SK-N-SH treated with all-trans-retinoic acid at 6 μM for 48 hours (cell line): Measurements from ENCODE around the gene TMTC2.

Experiments
- ATAC-seq: fragments of 200-7000 bp; cut with Tn5 transposase; 3 replicates; pipeline ENCODE4 v1.9.1; 2020; ENCODE audit warnings: mild to moderate bottlenecking, moderate library complexity
- ARNTL ChIP-seq: fragments of 450-650 bp; formaldehyde crosslinking; IDR thresholded peaks from 2 replicates; pipeline ENCODE4 v1.5.0; 2020; ENCODE audit warnings: low read depth, mild to moderate bottlenecking, moderate library complexity, borderline replicate concordance
- BACH2 ChIP-seq: fragments of 250-450 bp; sonication (Bioruptor Pico); IDR thresholded peaks from 2 replicates; pipeline ENCODE4 v1.9.0; 2021; ENCODE audit warnings: mild to moderate bottlenecking, borderline replicate concordance
- CSDC2 ChIP-seq: fragments of 250-450 bp; sonication (Bioruptor Pico); IDR thresholded peaks from 2 replicates; pipeline ENCODE4 v1.5.0; 2020; ENCODE audit warnings: mild to moderate bottlenecking, moderate library complexity
- ESRRG ChIP-seq: fragments of 250-450 bp; sonication (Bioruptor Pico); IDR thresholded peaks from 2 replicates; pipeline ENCODE4 v1.6.1; 2021; ENCODE audit warnings: mild to moderate bottlenecking
- GLIS3 ChIP-seq: fragments of 250-450 bp; sonication (Bioruptor Pico); IDR thresholded peaks from 2 replicates; pipeline ENCODE4 v1.5.0; 2020; ENCODE audit warnings: mild to moderate bottlenecking, moderate library complexity
- ISL1 ChIP-seq: fragments of 250-450 bp; sonication (Bioruptor Pico); IDR thresholded peaks from 2 replicates; pipeline ENCODE4 v2.1.2; 2022; ENCODE audit warnings: mild to moderate bottlenecking, moderate library complexity
- OSR1 ChIP-seq: fragments of 250-450 bp; sonication (Bioruptor Pico); IDR thresholded peaks from 2 replicates; pipeline ENCODE4 v1.8.0; 2022; ENCODE audit warnings: moderate library complexity, mild to moderate bottlenecking, inconsistent platforms
- PPARA ChIP-seq: fragments of 250-450 bp; sonication (Bioruptor Pico); IDR thresholded peaks from 2 replicates; pipeline ENCODE4 v1.5.0; 2020; ENCODE audit warnings: mild to moderate bottlenecking, borderline replicate concordance
- RARB ChIP-seq: fragments of 250-450 bp; sonication (Bioruptor Pico); IDR thresholded peaks from 2 replicates; pipeline ENCODE4 v1.8.0; 2021; ENCODE audit warnings: mild to moderate bottlenecking, moderate library complexity
- SNAI2 ChIP-seq: fragments of 250-450 bp; sonication (Bioruptor Pico); IDR thresholded peaks from 2 replicates; pipeline ENCODE4 v1.5.0; 2020; ENCODE audit warnings: mild to moderate bottlenecking, moderate library complexity
- TCF4 ChIP-seq: fragments of 250-450 bp; sonication (Bioruptor Pico); IDR thresholded peaks from 2 replicates; pipeline ENCODE4 v1.8.0; 2021; ENCODE audit warnings: mild to moderate bottlenecking, moderate library complexity, borderline replicate concordance
- ZC3H10 ChIP-seq: fragments of 250-450 bp; sonication (Bioruptor Pico); IDR thresholded peaks from 2 replicates; pipeline ENCODE4 v1.5.1; 2021; ENCODE audit warnings: mild to moderate bottlenecking, moderate library complexity
- ZFP3 ChIP-seq: fragments of 250-450 bp; sonication (Bioruptor Pico); IDR thresholded peaks from 2 replicates; pipeline ENCODE4 v1.5.0; 2020; ENCODE audit warnings: mild to moderate bottlenecking, moderate library complexity
- ZFP30 ChIP-seq: fragments of 450-650 bp; formaldehyde crosslinking; IDR thresholded peaks from 2 replicates; pipeline ENCODE4 v1.5.0; 2022; ENCODE audit warnings: mild to moderate bottlenecking, moderate library complexity
- ZNF565 ChIP-seq: fragments of 450-650 bp; formaldehyde crosslinking; conservative IDR thresholded peaks from 2 replicates; pipeline ENCODE4 v1.5.0; 2020; ENCODE audit warnings: low read depth, mild to moderate bottlenecking, moderate library complexity
- ZNF70 ChIP-seq: fragments of 450-650 bp; formaldehyde crosslinking; IDR thresholded peaks from 2 replicates; pipeline ENCODE4 v1.5.0; 2020; ENCODE audit warnings: mild to moderate bottlenecking, moderate library complexity
- ZNF8 ChIP-seq: fragments of 450-650 bp; formaldehyde crosslinking; IDR thresholded peaks from 2 replicates; pipeline ENCODE4 v1.5.0; 2020; ENCODE audit warnings: mild to moderate bottlenecking, moderate library complexity
- TF ChIP-seq, protein P1 (sequence below): fragments of 250-450 bp; sonication (Bioruptor Pico); IDR thresholded peaks from 2 replicates; pipeline ENCODE4 v1.8.0; 2020; ENCODE audit warnings: mild to moderate bottlenecking, moderate library complexity, borderline replicate concordance
- TF ChIP-seq, protein P2 (sequence below): fragments of 250-450 bp; sonication (Bioruptor Pico); IDR thresholded peaks from 2 replicates; pipeline ENCODE4 v1.5.1; 2021; ENCODE audit warnings: mild to moderate bottlenecking, moderate library complexity
- TF ChIP-seq, protein P3 (sequence below): fragments of 250-450 bp; sonication (Bioruptor Pico); IDR thresholded peaks from 2 replicates; pipeline ENCODE4 v1.8.0; 2021; ENCODE audit warnings: low read depth, mild to moderate bottlenecking, moderate library complexity, borderline replicate concordance
- TF ChIP-seq, protein P4 (sequence below): fragments of 250-450 bp; sonication (Bioruptor Pico); IDR thresholded peaks from 2 replicates; pipeline ENCODE4 v1.5.0; 2020; ENCODE audit warnings: mild to moderate bottlenecking, moderate library complexity

The TMTC2 gene

DNA sequence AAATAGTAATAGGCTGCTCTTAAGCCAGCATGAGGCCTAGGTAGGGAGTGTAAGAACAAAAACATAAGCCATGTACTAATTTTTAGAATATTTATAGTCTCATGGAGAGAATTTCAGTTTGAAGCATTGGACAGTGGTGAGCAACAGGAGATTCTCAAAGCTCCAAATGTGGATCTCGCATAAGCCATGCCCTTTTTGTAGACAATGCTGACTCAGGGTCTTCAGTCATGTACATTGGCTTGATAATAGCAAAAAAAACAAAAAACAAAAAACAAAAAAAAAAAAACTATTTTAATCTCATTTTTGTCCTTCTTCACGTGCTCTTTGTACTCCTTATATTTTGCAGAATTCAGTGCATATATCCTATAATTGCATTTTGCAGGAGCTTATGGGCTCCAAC is 402.9 kb downstream of the TMTC2 start:
- ATAC-seq, result no peak
- no peak for TF ChIP-seq GLIS3 (CRISPR knock-in tag)
- TF ChIP-seq, protein P1, sequence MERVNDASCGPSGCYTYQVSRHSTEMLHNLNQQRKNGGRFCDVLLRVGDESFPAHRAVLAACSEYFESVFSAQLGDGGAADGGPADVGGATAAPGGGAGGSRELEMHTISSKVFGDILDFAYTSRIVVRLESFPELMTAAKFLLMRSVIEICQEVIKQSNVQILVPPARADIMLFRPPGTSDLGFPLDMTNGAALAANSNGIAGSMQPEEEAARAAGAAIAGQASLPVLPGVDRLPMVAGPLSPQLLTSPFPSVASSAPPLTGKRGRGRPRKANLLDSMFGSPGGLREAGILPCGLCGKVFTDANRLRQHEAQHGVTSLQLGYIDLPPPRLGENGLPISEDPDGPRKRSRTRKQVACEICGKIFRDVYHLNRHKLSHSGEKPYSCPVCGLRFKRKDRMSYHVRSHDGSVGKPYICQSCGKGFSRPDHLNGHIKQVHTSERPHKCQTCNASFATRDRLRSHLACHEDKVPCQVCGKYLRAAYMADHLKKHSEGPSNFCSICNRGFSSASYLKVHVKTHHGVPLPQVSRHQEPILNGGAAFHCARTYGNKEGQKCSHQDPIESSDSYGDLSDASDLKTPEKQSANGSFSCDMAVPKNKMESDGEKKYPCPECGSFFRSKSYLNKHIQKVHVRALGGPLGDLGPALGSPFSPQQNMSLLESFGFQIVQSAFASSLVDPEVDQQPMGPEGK (CRISPR knock-in tag), result no peak
- TF ChIP-seq TCF4 (CRISPR knock-in tag), result no peak
- TF ChIP-seq ZC3H10 (CRISPR knock-in tag), result no peak
- TF ChIP-seq, protein P2, sequence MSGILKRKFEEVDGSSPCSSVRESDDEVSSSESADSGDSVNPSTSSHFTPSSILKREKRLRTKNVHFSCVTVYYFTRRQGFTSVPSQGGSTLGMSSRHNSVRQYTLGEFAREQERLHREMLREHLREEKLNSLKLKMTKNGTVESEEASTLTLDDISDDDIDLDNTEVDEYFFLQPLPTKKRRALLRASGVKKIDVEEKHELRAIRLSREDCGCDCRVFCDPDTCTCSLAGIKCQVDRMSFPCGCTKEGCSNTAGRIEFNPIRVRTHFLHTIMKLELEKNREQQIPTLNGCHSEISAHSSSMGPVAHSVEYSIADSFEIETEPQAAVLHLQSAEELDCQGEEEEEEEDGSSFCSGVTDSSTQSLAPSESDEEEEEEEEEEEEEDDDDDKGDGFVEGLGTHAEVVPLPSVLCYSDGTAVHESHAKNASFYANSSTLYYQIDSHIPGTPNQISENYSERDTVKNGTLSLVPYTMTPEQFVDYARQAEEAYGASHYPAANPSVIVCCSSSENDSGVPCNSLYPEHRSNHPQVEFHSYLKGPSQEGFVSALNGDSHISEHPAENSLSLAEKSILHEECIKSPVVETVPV (CRISPR knock-in tag), result no peak
- TF ChIP-seq, protein P3, sequence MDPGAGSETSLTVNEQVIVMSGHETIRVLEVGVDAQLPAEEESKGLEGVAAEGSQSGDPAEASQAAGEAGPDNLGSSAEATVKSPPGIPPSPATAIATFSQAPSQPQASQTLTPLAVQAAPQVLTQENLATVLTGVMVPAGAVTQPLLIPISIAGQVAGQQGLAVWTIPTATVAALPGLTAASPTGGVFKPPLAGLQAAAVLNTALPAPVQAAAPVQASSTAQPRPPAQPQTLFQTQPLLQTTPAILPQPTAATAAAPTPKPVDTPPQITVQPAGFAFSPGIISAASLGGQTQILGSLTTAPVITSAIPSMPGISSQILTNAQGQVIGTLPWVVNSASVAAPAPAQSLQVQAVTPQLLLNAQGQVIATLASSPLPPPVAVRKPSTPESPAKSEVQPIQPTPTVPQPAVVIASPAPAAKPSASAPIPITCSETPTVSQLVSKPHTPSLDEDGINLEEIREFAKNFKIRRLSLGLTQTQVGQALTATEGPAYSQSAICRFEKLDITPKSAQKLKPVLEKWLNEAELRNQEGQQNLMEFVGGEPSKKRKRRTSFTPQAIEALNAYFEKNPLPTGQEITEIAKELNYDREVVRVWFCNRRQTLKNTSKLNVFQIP (CRISPR knock-in tag), result no peak

DNA sequence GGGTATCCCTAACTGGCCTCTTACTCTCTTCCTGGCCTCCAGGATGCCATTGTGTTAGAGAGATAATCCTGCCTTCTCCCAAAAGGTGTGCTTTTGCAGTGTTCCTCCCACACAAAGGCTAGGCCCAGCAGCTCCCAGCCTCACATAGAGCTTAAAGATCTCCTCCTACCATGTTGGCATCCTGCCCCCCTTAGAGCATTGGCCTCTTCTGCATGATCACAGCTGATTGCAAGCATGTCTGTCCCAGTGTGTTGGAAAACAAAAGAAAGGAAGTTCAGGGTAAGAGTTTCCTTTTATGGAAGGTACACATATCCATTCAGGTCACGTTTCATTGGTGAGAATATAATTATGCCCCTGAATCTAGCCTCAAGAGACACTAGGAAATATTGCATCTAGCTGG is 405.4 kb downstream of the TMTC2 start:
- ATAC-seq, result no peak

DNA sequence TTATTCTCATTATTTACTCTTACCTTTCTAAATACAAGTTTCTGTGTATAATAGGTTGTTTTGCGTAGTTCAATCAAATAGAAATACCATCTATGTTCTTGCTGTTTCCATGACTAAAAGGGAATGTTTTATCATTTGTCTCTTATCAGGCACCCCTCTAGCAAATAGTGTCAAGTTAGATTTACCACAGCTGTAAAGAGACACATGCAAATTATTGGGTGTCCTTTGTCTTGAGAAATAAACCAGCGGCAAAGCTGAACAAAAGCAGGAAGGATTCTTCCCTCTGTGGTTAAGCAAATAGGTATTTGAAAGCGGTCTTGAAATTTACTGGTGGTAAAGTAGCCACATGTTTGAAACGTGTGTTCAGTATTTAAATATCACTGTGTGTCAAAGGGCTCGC is 405.9 kb downstream of the TMTC2 start:
- ATAC-seq, result no peak
- TF ChIP-seq, protein P3 (CRISPR knock-in tag), result no peak
- no peak for TF ChIP-seq RARB (CRISPR knock-in tag)
- no peak for TF ChIP-seq PPARA
- TF ChIP-seq, protein P4, sequence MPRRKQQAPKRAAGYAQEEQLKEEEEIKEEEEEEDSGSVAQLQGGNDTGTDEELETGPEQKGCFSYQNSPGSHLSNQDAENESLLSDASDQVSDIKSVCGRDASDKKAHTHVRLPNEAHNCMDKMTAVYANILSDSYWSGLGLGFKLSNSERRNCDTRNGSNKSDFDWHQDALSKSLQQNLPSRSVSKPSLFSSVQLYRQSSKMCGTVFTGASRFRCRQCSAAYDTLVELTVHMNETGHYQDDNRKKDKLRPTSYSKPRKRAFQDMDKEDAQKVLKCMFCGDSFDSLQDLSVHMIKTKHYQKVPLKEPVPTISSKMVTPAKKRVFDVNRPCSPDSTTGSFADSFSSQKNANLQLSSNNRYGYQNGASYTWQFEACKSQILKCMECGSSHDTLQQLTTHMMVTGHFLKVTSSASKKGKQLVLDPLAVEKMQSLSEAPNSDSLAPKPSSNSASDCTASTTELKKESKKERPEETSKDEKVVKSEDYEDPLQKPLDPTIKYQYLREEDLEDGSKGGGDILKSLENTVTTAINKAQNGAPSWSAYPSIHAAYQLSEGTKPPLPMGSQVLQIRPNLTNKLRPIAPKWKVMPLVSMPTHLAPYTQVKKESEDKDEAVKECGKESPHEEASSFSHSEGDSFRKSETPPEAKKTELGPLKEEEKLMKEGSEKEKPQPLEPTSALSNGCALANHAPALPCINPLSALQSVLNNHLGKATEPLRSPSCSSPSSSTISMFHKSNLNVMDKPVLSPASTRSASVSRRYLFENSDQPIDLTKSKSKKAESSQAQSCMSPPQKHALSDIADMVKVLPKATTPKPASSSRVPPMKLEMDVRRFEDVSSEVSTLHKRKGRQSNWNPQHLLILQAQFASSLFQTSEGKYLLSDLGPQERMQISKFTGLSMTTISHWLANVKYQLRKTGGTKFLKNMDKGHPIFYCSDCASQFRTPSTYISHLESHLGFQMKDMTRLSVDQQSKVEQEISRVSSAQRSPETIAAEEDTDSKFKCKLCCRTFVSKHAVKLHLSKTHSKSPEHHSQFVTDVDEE (CRISPR knock-in tag), result no peak

More for the DNA sequence above, 405.4 kb downstream of the TMTC2 start:
- TF ChIP-seq GLIS3 (CRISPR knock-in tag), result no peak
- no peak for TF ChIP-seq ISL1 (CRISPR knock-in tag)
- TF ChIP-seq TCF4 (CRISPR knock-in tag), result no peak
- no peak for TF ChIP-seq ZNF70 (CRISPR knock-in tag)
- no peak for TF ChIP-seq OSR1 (CRISPR knock-in tag)
- no peak for TF ChIP-seq ESRRG (CRISPR knock-in tag)
- TF ChIP-seq, protein P2 (CRISPR knock-in tag), result no peak
- TF ChIP-seq ZNF565 (CRISPR knock-in tag), result no peak
- TF ChIP-seq ARNTL (CRISPR knock-in tag), result no peak
- TF ChIP-seq BACH2 (CRISPR knock-in tag), result no peak
- TF ChIP-seq, protein P4 (CRISPR knock-in tag), result no peak
- no peak for TF ChIP-seq CSDC2 (CRISPR knock-in tag)
- no peak for TF ChIP-seq ZFP30 (CRISPR knock-in tag)
- no peak for TF ChIP-seq PPARA
- TF ChIP-seq, protein P3 (CRISPR knock-in tag), result no peak
- TF ChIP-seq RARB (CRISPR knock-in tag), result no peak
- no peak for TF ChIP-seq ZC3H10 (CRISPR knock-in tag)
- TF ChIP-seq SNAI2 (CRISPR knock-in tag), result no peak
- TF ChIP-seq ZNF8 (CRISPR knock-in tag), result no peak
- no peak for TF ChIP-seq ZFP3 (CRISPR knock-in tag)
